GM19099 (cell line): ENCODE data around the gene YIPF2.

Experiments
- POLR2A ChIP-seq: IDR thresholded peaks from 3 replicates; pipeline ENCODE4 v1.6.1; 2011; ENCODE audit warnings: low read depth; ENCODE audit not compliant: insufficient read length; ENCODE audit errors: extremely low read depth

YIPF2 gene

DNA sequence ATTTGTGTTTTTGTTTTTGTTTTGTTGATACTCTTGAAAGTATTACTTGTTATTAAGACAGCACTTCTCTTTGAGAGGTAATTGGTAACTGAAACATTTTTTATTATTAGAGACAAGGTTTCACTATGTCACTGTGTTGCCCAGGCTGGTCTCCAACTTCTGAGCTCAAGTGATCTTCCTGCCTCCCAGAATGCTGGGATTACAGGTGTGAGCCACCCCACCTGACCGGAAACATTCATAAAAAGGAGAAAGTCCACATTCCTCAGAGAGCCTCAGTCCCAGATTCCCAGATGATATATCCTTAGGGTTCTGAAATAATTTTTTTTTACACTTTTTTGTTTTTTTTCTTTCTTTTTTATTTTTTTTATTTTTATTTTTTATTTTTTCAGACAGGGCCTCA lies 54.4 kb downstream of the YIPF2 start:
- TF ChIP-seq POLR2A, result no peak

DNA sequence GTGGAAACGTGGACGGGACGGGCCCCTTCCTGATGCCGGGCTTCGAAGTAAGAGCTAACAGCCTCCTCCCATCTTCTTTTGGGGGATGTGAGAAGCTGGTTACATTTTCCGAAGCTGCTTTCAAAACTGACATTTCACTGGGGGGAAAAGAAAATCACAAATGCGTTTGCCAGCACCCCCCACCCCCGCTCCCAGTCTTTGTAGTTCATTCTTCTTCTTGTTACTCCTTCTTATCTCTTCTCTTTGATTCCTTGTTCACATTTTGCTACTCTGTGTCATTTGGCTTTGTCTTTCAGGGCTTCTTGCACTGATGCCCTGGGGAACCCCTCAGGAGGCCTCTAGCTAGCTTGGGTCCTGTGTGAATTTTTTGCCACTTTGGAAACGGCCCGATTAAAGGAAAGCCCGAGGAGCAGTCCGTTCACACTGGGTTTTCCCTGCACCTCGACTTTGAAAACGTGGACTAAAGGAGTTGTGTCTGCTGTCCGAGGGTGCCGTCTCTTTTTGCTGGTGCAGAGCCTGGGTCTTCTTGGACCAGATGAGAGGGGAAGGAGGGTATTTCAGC lies 55.8 kb downstream of the YIPF2 start:
- no peak for TF ChIP-seq POLR2A
